Fibroblast of lung (primary cell): ENCODE measurements around the gene NTMT2. TPM values are rescaled to one million over a fixed set of nuclear protein-coding genes. Genes with fewer than 3 reads are reported as not detected.
A peak's percentile ranks its signal among the peaks of the same experiment; 100 is the strongest.

Experiments
- DNase-seq, 2 donors: peaks; one replicate each; pipeline versions ENCODE4 v3.0.0 to v3.0.0-alpha.2; 2010; ENCODE audit warnings: low read depth in 2 of 2
- H2AFZ ChIP-seq: 2 replicates; pipeline ENCODE4 v1.5.1; 2012; ENCODE audit warnings: low read length, control low read depth, inconsistent platforms
- H3K27ac ChIP-seq: 2 replicates; pipeline ENCODE4 v1.5.1; 2011; ENCODE audit warnings: low read length, control low read depth; ENCODE audit not compliant: insufficient read depth
- H3K27me3 ChIP-seq: 2 replicates; pipeline ENCODE4 v1.5.1; 2011; ENCODE audit warnings: mild to moderate bottlenecking, low read length; ENCODE audit not compliant: control insufficient read depth, insufficient read depth
- H3K36me3 ChIP-seq: 2 replicates; pipeline ENCODE4 v1.5.1; 2011; ENCODE audit warnings: low read length; ENCODE audit not compliant: control insufficient read depth, insufficient read depth
- H3K4me1 ChIP-seq: 2 replicates; pipeline ENCODE4 v1.5.1; 2011; ENCODE audit warnings: low read length; ENCODE audit not compliant: control insufficient read depth, insufficient read depth; ENCODE audit errors: extremely low read depth
- H3K4me2 ChIP-seq: 2 replicates; pipeline ENCODE4 v1.5.1; 2011; ENCODE audit warnings: low read length, control low read depth; ENCODE audit not compliant: insufficient read depth; ENCODE audit errors: extremely low read depth
- H3K4me3 ChIP-seq, 4 experiments: fragments of 200-600 bp in 1 of 4; sonication (generic) in 1 of 4; replicated peaks in 1 of 4; 2 replicates each; pipeline ENCODE4 v1.5.1; 2011 to 2016; ENCODE audit warnings: low read length in 4 of 4, low read depth in 3 of 4, mild to moderate bottlenecking in 3 of 4, control low read depth in 2 of 4, inconsistent platforms in 1 of 4, mixed read lengths in 1 of 4; ENCODE audit not compliant: insufficient read depth in 1 of 4; ENCODE audit errors: control extremely low read depth in 1 of 4
- H3K79me2 ChIP-seq: 2 replicates; pipeline ENCODE4 v1.5.1; 2012; ENCODE audit warnings: mild to moderate bottlenecking, low read length, inconsistent platforms; ENCODE audit not compliant: control insufficient read depth, insufficient read depth
- H3K9ac ChIP-seq: 2 replicates; pipeline ENCODE4 v1.5.1; 2011; ENCODE audit warnings: mild to moderate bottlenecking, low read length, control low read depth; ENCODE audit not compliant: insufficient read depth
- H3K9me3 ChIP-seq: 2 replicates; pipeline ENCODE4 v1.5.1; 2012; ENCODE audit warnings: low read depth, low read length; ENCODE audit not compliant: control insufficient read depth, insufficient read depth
- H4K20me1 ChIP-seq: 2 replicates; pipeline ENCODE4 v1.5.1; 2011; ENCODE audit warnings: low read length; ENCODE audit not compliant: control insufficient read depth, insufficient read depth; ENCODE audit errors: extremely low read depth
- EZH2 ChIP-seq: IDR thresholded peaks from 2 replicates; pipeline ENCODE4 v1.5.1; 2012; ENCODE audit warnings: low read length, control low read depth, mild to moderate bottlenecking; ENCODE audit errors: missing control alignments
- polyA plus RNA-seq, 2 donors: library from polyadenylated mRNA; depleted of rRNA in 1 of 2; stranded (reverse) in 1 of 2; unstranded in 1 of 2; fragments of >200 nt; gene quantifications; 2 replicates each; pipeline ENCODE4 v1.2.1, GENCODE V29; 2011 to 2012; ENCODE audit warnings: missing spikeins in 1 of 2
- total RNA-seq: library from RNA; depleted of rRNA; stranded (reverse); fragments of >200 nt; gene quantifications from 2 replicates; pipeline ENCODE4 v1.2.1, GENCODE V29; 2014
- TF ChIP-seq, protein P1 (sequence below), 2 donors: IDR thresholded peaks in 1 of 2; conservative IDR thresholded peaks in 1 of 2; 1 replicate in 1 of 2; 2 replicates in 1 of 2; pipeline ENCODE4 v1.5.1; 2011 to 2012; ENCODE audit warnings: low read length in 2 of 2, control low read depth in 1 of 2, inconsistent platforms in 1 of 2, low read depth in 1 of 2, mild to moderate bottlenecking in 1 of 2

NTMT2 gene
- total and polyA plus RNA-seq, 2 donors (not counting 1 experiment from before 2014, with no cell fraction given), result not detected

DNA sequence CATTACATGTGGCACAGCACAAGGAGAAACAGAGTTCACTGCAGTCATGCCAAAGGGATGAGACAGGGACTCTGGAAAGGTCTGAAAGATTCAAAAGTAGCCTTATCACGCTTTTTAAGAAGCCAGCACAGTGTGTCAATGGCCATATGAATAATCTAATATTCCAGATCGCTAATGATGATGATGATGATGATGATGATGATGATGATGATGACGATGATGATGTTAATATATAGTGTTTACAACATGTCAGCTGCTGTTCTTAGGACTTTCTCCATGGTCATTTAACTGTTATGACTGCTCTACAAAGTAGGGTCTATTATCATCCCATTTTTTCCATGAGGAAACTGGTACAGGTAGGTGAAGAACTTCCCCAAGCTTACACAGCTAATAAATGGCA, 64.4 kb downstream of the NTMT2 start:
- no peaks in the 10 kb centered on the region for H3K9me3 ChIP-seq
- no peaks in the 10 kb centered on the region for H3K36me3 ChIP-seq
- H3K9ac ChIP-seq, result no peak overlapping the region
- no peaks in the 10 kb centered on the region for H3K79me2 ChIP-seq
- H3K27me3 ChIP-seq, result no peaks in the 10 kb centered on the region
- peaks cover 9% of the 10 kb centered on the region for H3K4me1 ChIP-seq
- H3K4me2 ChIP-seq, result no peak overlapping the region
- no peak overlapping the region for H3K27ac ChIP-seq
- H2AFZ ChIP-seq, result no peak overlapping the region
- no peaks in the 10 kb centered on the region for H4K20me1 ChIP-seq
- no peak overlapping the region for H3K4me3 ChIP-seq
- TF ChIP-seq, protein P1, sequence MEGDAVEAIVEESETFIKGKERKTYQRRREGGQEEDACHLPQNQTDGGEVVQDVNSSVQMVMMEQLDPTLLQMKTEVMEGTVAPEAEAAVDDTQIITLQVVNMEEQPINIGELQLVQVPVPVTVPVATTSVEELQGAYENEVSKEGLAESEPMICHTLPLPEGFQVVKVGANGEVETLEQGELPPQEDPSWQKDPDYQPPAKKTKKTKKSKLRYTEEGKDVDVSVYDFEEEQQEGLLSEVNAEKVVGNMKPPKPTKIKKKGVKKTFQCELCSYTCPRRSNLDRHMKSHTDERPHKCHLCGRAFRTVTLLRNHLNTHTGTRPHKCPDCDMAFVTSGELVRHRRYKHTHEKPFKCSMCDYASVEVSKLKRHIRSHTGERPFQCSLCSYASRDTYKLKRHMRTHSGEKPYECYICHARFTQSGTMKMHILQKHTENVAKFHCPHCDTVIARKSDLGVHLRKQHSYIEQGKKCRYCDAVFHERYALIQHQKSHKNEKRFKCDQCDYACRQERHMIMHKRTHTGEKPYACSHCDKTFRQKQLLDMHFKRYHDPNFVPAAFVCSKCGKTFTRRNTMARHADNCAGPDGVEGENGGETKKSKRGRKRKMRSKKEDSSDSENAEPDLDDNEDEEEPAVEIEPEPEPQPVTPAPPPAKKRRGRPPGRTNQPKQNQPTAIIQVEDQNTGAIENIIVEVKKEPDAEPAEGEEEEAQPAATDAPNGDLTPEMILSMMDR (conservative IDR thresholded peaks at IDR 0.05 in 1 of 2, IDR thresholded peaks at IDR 0.05 in 1 of 2; ENCODE audit: low read depth in 1 of 2, low read length in 2 of 2), result no peak
- TF ChIP-seq EZH2, result no peak
- DNase-seq, result no peak

GRCh38 chr1:170213596-170213995, 67.8 kb downstream of the NTMT2 start:
- no peak overlapping the region for H3K4me2 ChIP-seq
- no peak for TF ChIP-seq EZH2
- TF ChIP-seq, protein P1 (conservative IDR thresholded peaks at IDR 0.05 in 1 of 2, IDR thresholded peaks at IDR 0.05 in 1 of 2; ENCODE audit: low read depth in 1 of 2, low read length in 2 of 2), result no peak
- no peaks in the 10 kb centered on the region for H3K9me3 ChIP-seq
- H3K27me3 ChIP-seq, result no peaks in the 10 kb centered on the region
- peak overlapping the region; percentile 11 for H3K27ac ChIP-seq
- H3K36me3 ChIP-seq, result no peaks in the 10 kb centered on the region
- peaks cover 9% of the 10 kb centered on the region for H3K4me1 ChIP-seq
- DNase-seq, result no peak
- no peak overlapping the region for H3K9ac ChIP-seq
- no peak overlapping the region for H3K4me3 ChIP-seq
- H3K79me2 ChIP-seq, result no peaks in the 10 kb centered on the region
- H2AFZ ChIP-seq, result no peak overlapping the region
- H4K20me1 ChIP-seq, result no peaks in the 10 kb centered on the region

DNA sequence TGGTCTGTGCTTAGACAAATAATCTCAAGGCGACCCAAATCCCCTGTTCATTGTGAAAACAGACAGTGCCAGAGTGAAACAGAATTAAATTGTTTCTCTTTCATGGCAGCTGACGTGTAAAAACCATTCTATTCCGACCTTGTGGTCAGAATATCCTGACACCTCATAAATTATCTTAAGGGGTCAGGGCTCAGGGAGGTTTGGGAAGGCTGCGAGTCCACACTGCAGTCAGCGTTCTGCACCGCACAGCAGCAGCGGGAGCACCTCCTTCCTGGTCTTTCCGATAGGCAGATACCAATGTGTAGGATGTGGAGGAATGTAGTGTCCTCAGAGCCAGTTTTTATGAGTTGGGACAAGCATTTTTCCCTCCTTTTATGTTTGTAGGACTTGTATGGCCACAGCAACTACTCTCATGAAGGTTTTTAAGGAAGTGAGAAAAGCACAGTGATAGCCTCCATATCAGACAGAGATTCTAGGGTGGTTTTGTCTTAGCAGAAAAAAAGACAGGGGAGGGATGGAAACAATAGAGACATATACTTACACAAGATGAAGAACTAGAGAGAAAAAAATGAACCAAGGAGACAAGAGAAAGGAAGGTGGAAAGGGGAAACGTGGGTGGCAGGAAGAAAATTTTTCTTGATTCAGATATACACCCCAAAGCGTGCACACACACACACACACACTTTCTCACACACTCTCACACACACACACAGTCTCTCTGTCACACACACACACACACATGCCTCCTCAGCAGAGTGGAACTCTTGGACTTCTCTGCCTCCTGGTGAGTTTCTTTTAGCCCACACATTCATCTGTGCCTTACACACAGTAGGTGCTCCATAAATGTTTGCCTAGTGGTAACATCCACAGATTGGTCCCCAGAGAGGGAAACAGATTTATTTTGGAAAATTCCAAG, 68.6 kb downstream of the NTMT2 start:
- H3K27me3 ChIP-seq, result no peaks in the 10 kb centered on the region
- H4K20me1 ChIP-seq, result no peaks in the 10 kb centered on the region
- no peak overlapping the region for H3K4me2 ChIP-seq
- peak overlapping the region; percentile 11 for H3K27ac ChIP-seq
- no peak overlapping the region for H3K4me3 ChIP-seq
- no peaks in the 10 kb centered on the region for H3K79me2 ChIP-seq
- no peaks in the 10 kb centered on the region for H3K36me3 ChIP-seq
- H3K4me1 ChIP-seq, result peaks cover 9% of the 10 kb centered on the region
- DNase-seq, result peak; percentile 43 to 80
- H3K9ac ChIP-seq, result no peak overlapping the region
- H3K9me3 ChIP-seq, result no peaks in the 10 kb centered on the region
- TF ChIP-seq, protein P1 (conservative IDR thresholded peaks at IDR 0.05 in 1 of 2, IDR thresholded peaks at IDR 0.05 in 1 of 2; ENCODE audit: low read depth in 1 of 2, low read length in 2 of 2), result no peak
- TF ChIP-seq EZH2, result no peak
- H2AFZ ChIP-seq, result peak overlapping the region; percentile 17
